Right atrium auricular region (tissue), 2 donors: ENCODE measurements around the gene CADM4. TPM values are rescaled to one million over a fixed set of nuclear protein-coding genes. Genes with fewer than 3 reads are reported as not detected.

Experiments used
- DNase-seq: peaks from one replicate; pipeline ENCODE4 v3.0.0-alpha.2; 2019; ENCODE audit warnings: low spot score
- H3K27ac ChIP-seq, 2 donors: fragments of 200-600 bp; sonication (generic); 1 replicate in 1 of 2; 2 replicates in 1 of 2; pipeline ENCODE4 v1.5.1; 2016 to 2019
- H3K27me3 ChIP-seq, 2 donors: fragments of 200-600 bp; sonication (generic); one replicate each; pipeline versions ENCODE4 v1.5.1 to v1.6.0; 2017 to 2019
- H3K36me3 ChIP-seq: fragments of 200-600 bp; sonication (generic); one replicate; pipeline ENCODE4 v1.5.1; 2016
- H3K4me1 ChIP-seq, 2 donors: fragments of 200-600 bp; sonication (generic); one replicate each; pipeline versions ENCODE4 v1.5.1 to v1.6.0; 2017 to 2019
- H3K4me3 ChIP-seq, 2 donors: fragments of 200-600 bp; sonication (generic); 1 replicate in 1 of 2; 2 replicates in 1 of 2; pipeline ENCODE4 v1.5.1; 2017 to 2019; ENCODE audit warnings: mild to moderate bottlenecking in 1 of 2, moderate library complexity in 1 of 2
- H3K9me3 ChIP-seq, 2 donors: fragments of 200-600 bp; sonication (generic); one replicate each; pipeline ENCODE4 v1.5.1; 2019
- CTCF ChIP-seq, 2 donors: fragments of 200-600 bp; sonication (generic); IDR thresholded peaks; one replicate each; pipeline ENCODE4 v1.5.1; 2019; ENCODE audit warnings: antibody characterized with exemption in 2 of 2
- total RNA-seq, 2 donors: library from RNA; depleted of rRNA; stranded (reverse); fragments of >200 nt; gene quantifications; one replicate each; pipeline ENCODE4 v1.1.0, GENCODE V29; 2016

The CADM4 gene
- total RNA-seq, 2 donors from 2014 or later: 6.6 to 9.6 TPM

- H3K4me1 ChIP-seq: peaks cover 0 to 15% of the 10 kb centered on the region in 2 donors
- no peaks in the 10 kb centered on the region for H3K27me3 ChIP-seq
- H3K9me3 ChIP-seq: no peaks in the 10 kb centered on the region
- peak overlapping the region; percentile 38 to 51 for H3K4me3 ChIP-seq
- peak overlapping the region; percentile 42 to 60 for H3K27ac ChIP-seq
- no peak for DNase-seq
- H3K36me3 ChIP-seq: no peaks in the 10 kb centered on the region
- TF ChIP-seq CTCF (IDR thresholded peaks at IDR 0.05): no peak
Measured at GRCh38 chr19:43581467-43581866, 58.2 kb downstream of the CADM4 start.

GRCh38 chr19:43578787-43579186 is 60.9 kb downstream of the CADM4 start:
- H3K4me3 ChIP-seq: no peak overlapping the region
- H3K4me1 ChIP-seq: peaks cover 0 to 32% of the 10 kb centered on the region in 2 donors
- no peak for TF ChIP-seq CTCF (IDR thresholded peaks at IDR 0.05)
- H3K9me3 ChIP-seq: no peaks in the 10 kb centered on the region
- DNase-seq: no peak
- H3K27ac ChIP-seq: no peak overlapping the region
- H3K36me3 ChIP-seq: no peaks in the 10 kb centered on the region
- no peaks in the 10 kb centered on the region for H3K27me3 ChIP-seq

GRCh38 chr19:43575955-43576878 is 63.4 kb downstream of the CADM4 start:
- no peaks in the 10 kb centered on the region for H3K36me3 ChIP-seq
- TF ChIP-seq CTCF (IDR thresholded peaks at IDR 0.05): no peak
- peak overlapping the region; percentile 76 to 79 for H3K4me3 ChIP-seq
- no peaks in the 10 kb centered on the region for H3K9me3 ChIP-seq
- DNase-seq: no peak
- peak overlapping the region; percentile 43 to 50 for H3K27ac ChIP-seq
- no peaks in the 10 kb centered on the region for H3K27me3 ChIP-seq
- peaks cover 0 to 24% of the 10 kb centered on the region in 2 donors for H3K4me1 ChIP-seq

- Histone ChIP-seq H3K27ac (peak within 1 kb of the TSS; percentile 79 to 84), H3K4me1 (peaks cover 0 to 17% of the 10 kb centered on the region in 2 donors)
Measured at GRCh38 chr19:43575156-43575950, 64.3 kb downstream of the CADM4 start, which contains the start of the genes PINLYP and XRCC1. PINLYP (plus strand) TSS chr19:43575801; CDS start chr19:43577192, 1,391 bp downstream. XRCC1 (minus strand) TSS chr19:43575527; CDS start chr19:43575458, 69 bp downstream.

More at GRCh38 chr19:43575156-43575950, 64.3 kb downstream of the CADM4 start, which contains the start of the genes PINLYP and XRCC1:
- no peak for TF ChIP-seq CTCF (IDR thresholded peaks at IDR 0.05)
- Histone ChIP-seq H3K4me3 (peak within 1 kb of the TSS; percentile 76 to 79), H3K9me3 (no peaks in the 10 kb centered on the region), H3K36me3 (no peaks in the 10 kb centered on the region), H3K27me3 (no peaks in the 10 kb centered on the region)
- peak; percentile 97 for DNase-seq
